Mammary epithelial cell (primary cell): Measurements from ENCODE around the gene ARFGEF2.

Experiments used
- EZH2 ChIP-seq: IDR thresholded peaks from 2 replicates; pipeline ENCODE4 v1.6.1; 2012; ENCODE audit warnings: low read length, inconsistent platforms, borderline replicate concordance
- TF ChIP-seq, protein P1 (sequence below), 2 donors: IDR thresholded peaks in 1 of 2; conservative IDR thresholded peaks in 1 of 2; 2 replicates each; pipeline ENCODE4 v1.5.1; 2011 to 2012; ENCODE audit warnings: inconsistent platforms in 2 of 2, low read length in 2 of 2, mild to moderate bottlenecking in 2 of 2, control low read depth in 1 of 2, low read depth in 1 of 2; ENCODE audit not compliant: insufficient read depth in 1 of 2; ENCODE audit errors: extremely low read depth in 1 of 2

DNA sequence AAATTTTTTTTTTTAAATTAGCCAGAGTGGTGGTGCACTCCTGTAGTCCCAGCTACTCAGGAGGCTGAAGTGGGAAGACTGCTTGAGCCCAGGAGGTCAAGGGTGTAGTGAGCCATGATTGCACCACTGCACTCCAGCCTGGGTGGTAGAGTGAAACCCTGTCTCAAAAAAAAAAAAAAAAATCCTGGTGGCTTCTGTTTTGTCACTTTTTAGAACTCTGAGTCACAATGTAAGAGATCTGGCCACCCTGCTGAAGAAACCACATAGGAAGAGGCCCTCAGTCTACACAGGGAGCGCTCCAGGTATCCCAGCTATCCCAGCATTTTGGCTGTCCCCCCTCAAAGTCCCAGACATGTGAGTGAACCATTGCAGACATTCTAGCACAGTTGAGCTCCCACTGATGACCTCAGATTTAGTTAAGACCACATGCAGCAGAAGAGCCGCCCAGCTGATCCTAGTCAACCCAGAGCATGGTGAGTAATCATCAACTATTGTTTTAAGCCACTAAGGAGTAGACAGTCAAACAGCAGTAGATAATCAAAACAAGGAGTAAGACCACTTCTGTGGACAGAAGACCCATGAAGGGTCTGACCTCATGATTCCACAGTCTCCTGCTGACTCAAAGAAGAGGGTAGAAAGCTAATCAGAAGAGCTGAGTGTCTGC, 12.7 kb upstream of the ARFGEF2 start:
- TF ChIP-seq, protein P1, sequence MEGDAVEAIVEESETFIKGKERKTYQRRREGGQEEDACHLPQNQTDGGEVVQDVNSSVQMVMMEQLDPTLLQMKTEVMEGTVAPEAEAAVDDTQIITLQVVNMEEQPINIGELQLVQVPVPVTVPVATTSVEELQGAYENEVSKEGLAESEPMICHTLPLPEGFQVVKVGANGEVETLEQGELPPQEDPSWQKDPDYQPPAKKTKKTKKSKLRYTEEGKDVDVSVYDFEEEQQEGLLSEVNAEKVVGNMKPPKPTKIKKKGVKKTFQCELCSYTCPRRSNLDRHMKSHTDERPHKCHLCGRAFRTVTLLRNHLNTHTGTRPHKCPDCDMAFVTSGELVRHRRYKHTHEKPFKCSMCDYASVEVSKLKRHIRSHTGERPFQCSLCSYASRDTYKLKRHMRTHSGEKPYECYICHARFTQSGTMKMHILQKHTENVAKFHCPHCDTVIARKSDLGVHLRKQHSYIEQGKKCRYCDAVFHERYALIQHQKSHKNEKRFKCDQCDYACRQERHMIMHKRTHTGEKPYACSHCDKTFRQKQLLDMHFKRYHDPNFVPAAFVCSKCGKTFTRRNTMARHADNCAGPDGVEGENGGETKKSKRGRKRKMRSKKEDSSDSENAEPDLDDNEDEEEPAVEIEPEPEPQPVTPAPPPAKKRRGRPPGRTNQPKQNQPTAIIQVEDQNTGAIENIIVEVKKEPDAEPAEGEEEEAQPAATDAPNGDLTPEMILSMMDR (conservative IDR thresholded peaks at IDR 0.05 in 1 of 2, IDR thresholded peaks at IDR 0.05 in 1 of 2; ENCODE audit: extremely low read depth in 1 of 2, insufficient read depth in 1 of 2, low read depth in 1 of 2, low read length in 2 of 2): no peak
- no peak for TF ChIP-seq EZH2
